Measurements from ENCODE around the gene SMARCC1. TPM values are rescaled to one million over a fixed set of nuclear protein-coding genes. Genes with fewer than 3 reads are reported as not detected.

Gene SMARCC1
- total RNA-seq, 1 experiment from 2014 or later = 84.2 TPM

- H3K36me3 ChIP-seq (ENCODE audit: control insufficient read depth, insufficient read depth, low read length) = peaks cover 16% of the 10 kb centered on the region
- no TSS peak for BruUV-seq (replicated peaks)
- POLR2A ChIA-PET = no interaction called here
- no peaks in the 10 kb centered on the region for H3K4me1 ChIP-seq (ENCODE audit: control insufficient read depth, insufficient read depth, low read length)
- in situ Hi-C loops (cut with HindIII; ENCODE audit: low pct_unique_long_range_greater_than_20kb, low sequenced_read_pairs) = no loop called here
- DNase-seq (ENCODE audit: low read depth, low spot score) (no peak), ATAC-seq (no peak)
- CTCF ChIA-PET = no interaction called here
- TF ChIP-seq POLR2AphosphoS5 (IDR thresholded peaks at IDR 0.05; ENCODE audit: low read depth, low read length) = no peak
- no peak for TF ChIP-seq REST (IDR thresholded peaks at IDR 0.05; ENCODE audit: insufficient read depth in 1 of 2, low read depth in 2 of 2, low read length in 1 of 2)
- TF ChIP-seq SIN3A (IDR thresholded peaks at IDR 0.05; ENCODE audit: borderline replicate concordance, insufficient read depth, low read depth, low read length) = no peak
- TF ChIP-seq CTCF (IDR thresholded peaks at IDR 0.05) = no peak
- TF ChIP-seq TCF7L2 (IDR thresholded peaks at IDR 0.05; ENCODE audit: low read depth, low read length) = no peak
- intact Hi-C loops (cut with micrococcal nuclease; ENCODE audit: unreplicated experiment) = no loop called here
- no peak overlapping the region for H3K27ac ChIP-seq (ENCODE audit: low read length)
- no peak overlapping the region for H3K4me3 ChIP-seq (ENCODE audit: low read depth in 2 of 2, low read length in 2 of 2)
- no peaks in the 10 kb centered on the region for H3K27me3 ChIP-seq (ENCODE audit: control insufficient read depth, insufficient read depth, low read length)
- H3K9me3 ChIP-seq (ENCODE audit: control insufficient read depth, insufficient read depth, low read depth, low read length) = no peaks in the 10 kb centered on the region
These were observed 69.3 kb downstream of the SMARCC1 start for GRCh38 chr3:47712398-47712797.

GRCh38 chr3:47711596-47711995, 70.1 kb downstream of the SMARCC1 start:
- CTCF ChIA-PET = no interaction called here
- H3K9me3 ChIP-seq (ENCODE audit: control insufficient read depth, insufficient read depth, low read depth, low read length) = no peaks in the 10 kb centered on the region
- intact Hi-C loops (cut with micrococcal nuclease; ENCODE audit: unreplicated experiment) (no loop called here), in situ Hi-C loops (cut with HindIII; ENCODE audit: low pct_unique_long_range_greater_than_20kb, low sequenced_read_pairs) (no loop called here)
- ATAC-seq (no peak), DNase-seq (ENCODE audit: low read depth, low spot score) (no peak)
- no peak for TF ChIP-seq REST (IDR thresholded peaks at IDR 0.05; ENCODE audit: insufficient read depth in 1 of 2, low read depth in 2 of 2, low read length in 1 of 2)
- TF ChIP-seq CTCF (IDR thresholded peaks at IDR 0.05) = no peak
- TF ChIP-seq SIN3A (IDR thresholded peaks at IDR 0.05; ENCODE audit: borderline replicate concordance, insufficient read depth, low read depth, low read length) = no peak
- H3K27me3 ChIP-seq (ENCODE audit: control insufficient read depth, insufficient read depth, low read length) = no peaks in the 10 kb centered on the region
- H3K36me3 ChIP-seq (ENCODE audit: control insufficient read depth, insufficient read depth, low read length) = peaks cover 11% of the 10 kb centered on the region
- POLR2A ChIA-PET = no interaction called here
- H3K27ac ChIP-seq (ENCODE audit: low read length) = no peak overlapping the region
- H3K4me1 ChIP-seq (ENCODE audit: control insufficient read depth, insufficient read depth, low read length) = no peaks in the 10 kb centered on the region
- no TSS peak for BruUV-seq (replicated peaks)
- no peak overlapping the region for H3K4me3 ChIP-seq (ENCODE audit: low read depth in 2 of 2, low read length in 2 of 2)

All from Panc1 (cell line).